A549 (cell line): ENCODE data around the gene SEMA5A.

Source experiments
- CTCF ChIP-seq: fragments of >200 bp; sonication (Bioruptor Twin); formaldehyde crosslinking; IDR thresholded peaks from 3 replicates; pipeline ENCODE4 v1.5.1; 2016
- EP300 ChIP-seq, 2 experiments: fragments of >200 bp; sonication (Bioruptor Twin); formaldehyde crosslinking; IDR thresholded peaks; 2 replicates in 1 of 2; 3 replicates in 1 of 2; pipeline ENCODE4 v1.6.1; 2016 to 2017
- ESRRA ChIP-seq: fragments of 150-350 bp; IDR thresholded peaks from 2 replicates; pipeline ENCODE4 v1.6.1; 2014; ENCODE audit warnings: mild to moderate bottlenecking, low read length, borderline replicate concordance
- FOSL2 ChIP-seq, 2 experiments: fragments of 450-650 bp in 1 of 2; fragments of >200 bp in 1 of 2; sonication (Bioruptor Twin) in 1 of 2; formaldehyde crosslinking; IDR thresholded peaks; 2 replicates each; pipeline versions ENCODE4 v1.5.0 to v1.6.1; 2016 to 2020; ENCODE audit warnings: mild to moderate bottlenecking in 1 of 2, moderate library complexity in 1 of 2
- FOXS1 ChIP-seq: fragments of 250-450 bp; sonication (Bioruptor Pico); IDR thresholded peaks from 2 replicates; pipeline ENCODE4 v1.5.0; 2020; ENCODE audit warnings: mild to moderate bottlenecking, moderate library complexity
- MAX ChIP-seq: IDR thresholded peaks from 2 replicates; pipeline ENCODE4 v1.6.1; 2012
- NFE2L2 ChIP-seq: fragments of 150-350 bp; conservative IDR thresholded peaks from 2 replicates; pipeline ENCODE4 v1.6.1; 2014; ENCODE audit warnings: low read length
- PHF8 ChIP-seq: fragments of 200-600 bp; sonication (generic); IDR thresholded peaks from 2 replicates; pipeline ENCODE4 v1.6.1; 2016; ENCODE audit warnings: low read depth, mild to moderate bottlenecking, antibody characterized with exemption, moderate library complexity, borderline replicate concordance
- POLR2A ChIP-seq: IDR thresholded peaks from 2 replicates; pipeline ENCODE4 v1.6.1; 2012; ENCODE audit warnings: mild to moderate bottlenecking, low read length
- REST ChIP-seq: fragments of 200-600 bp; sonication (generic); IDR thresholded peaks from 2 replicates; pipeline ENCODE4 v1.6.1; 2016; ENCODE audit warnings: antibody characterized with exemption, mild to moderate bottlenecking, moderate library complexity
- ZC3H11A ChIP-seq: fragments of 450-650 bp; IDR thresholded peaks from 2 replicates; pipeline ENCODE4 v1.6.1; 2014; ENCODE audit warnings: antibody characterized with exemption, mild to moderate bottlenecking

- TF ChIP-seq POLR2A: no peak
- no peak for TF ChIP-seq MAX
- TF ChIP-seq CTCF: no peak
- no peak for TF ChIP-seq PHF8
- no peak for TF ChIP-seq NFE2L2
- no peak for TF ChIP-seq FOSL2 (IDR thresholded peaks at IDR 0.05)
- no peak for TF ChIP-seq FOSL2 (CRISPR knock-in tag; IDR thresholded peaks at IDR 0.05)
- no peak for TF ChIP-seq EP300 (IDR thresholded peaks at IDR 0.05)
- no peak for TF ChIP-seq ZC3H11A
- TF ChIP-seq REST: no peak
- TF ChIP-seq ESRRA: no peak
- TF ChIP-seq FOXS1: no peak
Measured at GRCh38 chr5:9054821-9055589, 490.9 kb downstream of the SEMA5A start.
